GM23248 (cell line): ENCODE measurements around the gene ODF2.

Source experiments
- EZH2 ChIP-seq: fragments of 200-600 bp; sonication (generic); IDR thresholded peaks from 2 replicates; pipeline ENCODE4 v1.6.1; 2018; ENCODE audit warnings: antibody characterized with exemption, mild to moderate bottlenecking; ENCODE audit not compliant: insufficient read depth, poor library complexity, severe bottlenecking
- EZH2phosphoT487 ChIP-seq: fragments of 200-600 bp; sonication (generic); IDR thresholded peaks from 2 replicates; pipeline ENCODE4 v1.6.1; 2018; ENCODE audit warnings: antibody characterized with exemption, moderate library complexity, mild to moderate bottlenecking, low read depth; ENCODE audit not compliant: insufficient read depth

- TF ChIP-seq EZH2phosphoT487, result no peak
- no peak for TF ChIP-seq EZH2
Measured at GRCh38 chr9:128420651-128421481, 34.9 kb upstream of the ODF2 start, which contains the start of gene CERCAM.
